Measurements from ENCODE around the gene ARMC8.

GRCh38 chr3:138303474-138303873 lies 116.4 kb downstream of the ARMC8 start:
- TF ChIP-seq SIN3A (IDR thresholded peaks at IDR 0.05; ENCODE audit: borderline replicate concordance, insufficient read depth, low read length) (no peak), POLR2AphosphoS5 (IDR thresholded peaks at IDR 0.05; ENCODE audit: low read depth, low read length) (no peak)

Data from PFSK-1 (cell line).